ENCODE data around the gene ID2. TPM values are rescaled to one million over a fixed set of nuclear protein-coding genes. Genes with fewer than 3 reads are reported as not detected.
A peak's percentile ranks its signal among the peaks of the same experiment; 100 is the strongest.

Gene ID2
- total and polyA plus RNA-seq, 2 of the 13 experiments (the other 11 are each of a cell fraction or from before 2014, with no cell fraction given): 214 to 719 TPM

DNA sequence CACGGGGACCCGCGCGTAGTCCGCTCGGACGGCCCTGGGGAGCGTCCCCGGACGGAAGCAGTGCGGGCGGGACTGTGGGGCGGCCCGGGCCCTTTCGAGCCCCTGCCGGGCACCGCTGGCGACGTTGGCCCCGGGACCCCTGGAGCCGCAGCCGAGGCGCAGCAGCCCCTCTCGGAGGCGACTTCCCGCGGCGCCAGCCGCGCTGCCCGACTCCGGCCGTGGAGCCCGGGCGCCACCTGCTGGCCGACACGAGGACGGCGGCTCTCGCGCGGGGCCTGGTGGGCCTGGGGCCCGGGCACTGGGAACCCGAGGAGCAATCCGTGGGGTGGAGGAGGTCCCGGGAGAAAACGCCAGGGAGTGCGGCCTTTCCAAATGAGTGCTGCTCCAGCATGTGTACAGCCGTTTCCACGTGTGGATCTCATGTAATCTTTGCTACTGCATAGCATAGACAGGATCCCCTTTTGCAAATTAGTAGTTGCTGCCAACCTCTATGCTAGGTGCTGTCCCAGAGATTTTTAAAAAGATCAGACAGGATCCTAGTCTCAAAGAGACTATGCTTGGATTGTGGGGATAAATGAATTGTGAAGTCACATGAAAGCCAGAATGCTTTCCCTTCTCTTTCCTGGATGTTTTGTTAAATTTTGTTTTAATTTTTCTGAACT, 4.0 kb downstream of the ID2 start (continued):
- no peak for TF ChIP-seq ZNF615 (CRISPR knock-in tag; IDR thresholded peaks at IDR 0.05; ENCODE audit: borderline replicate concordance)
- no peak for TF ChIP-seq ZNF570 (CRISPR knock-in tag; IDR thresholded peaks at IDR 0.05; ENCODE audit: borderline replicate concordance)
- TF ChIP-seq, protein P1, sequence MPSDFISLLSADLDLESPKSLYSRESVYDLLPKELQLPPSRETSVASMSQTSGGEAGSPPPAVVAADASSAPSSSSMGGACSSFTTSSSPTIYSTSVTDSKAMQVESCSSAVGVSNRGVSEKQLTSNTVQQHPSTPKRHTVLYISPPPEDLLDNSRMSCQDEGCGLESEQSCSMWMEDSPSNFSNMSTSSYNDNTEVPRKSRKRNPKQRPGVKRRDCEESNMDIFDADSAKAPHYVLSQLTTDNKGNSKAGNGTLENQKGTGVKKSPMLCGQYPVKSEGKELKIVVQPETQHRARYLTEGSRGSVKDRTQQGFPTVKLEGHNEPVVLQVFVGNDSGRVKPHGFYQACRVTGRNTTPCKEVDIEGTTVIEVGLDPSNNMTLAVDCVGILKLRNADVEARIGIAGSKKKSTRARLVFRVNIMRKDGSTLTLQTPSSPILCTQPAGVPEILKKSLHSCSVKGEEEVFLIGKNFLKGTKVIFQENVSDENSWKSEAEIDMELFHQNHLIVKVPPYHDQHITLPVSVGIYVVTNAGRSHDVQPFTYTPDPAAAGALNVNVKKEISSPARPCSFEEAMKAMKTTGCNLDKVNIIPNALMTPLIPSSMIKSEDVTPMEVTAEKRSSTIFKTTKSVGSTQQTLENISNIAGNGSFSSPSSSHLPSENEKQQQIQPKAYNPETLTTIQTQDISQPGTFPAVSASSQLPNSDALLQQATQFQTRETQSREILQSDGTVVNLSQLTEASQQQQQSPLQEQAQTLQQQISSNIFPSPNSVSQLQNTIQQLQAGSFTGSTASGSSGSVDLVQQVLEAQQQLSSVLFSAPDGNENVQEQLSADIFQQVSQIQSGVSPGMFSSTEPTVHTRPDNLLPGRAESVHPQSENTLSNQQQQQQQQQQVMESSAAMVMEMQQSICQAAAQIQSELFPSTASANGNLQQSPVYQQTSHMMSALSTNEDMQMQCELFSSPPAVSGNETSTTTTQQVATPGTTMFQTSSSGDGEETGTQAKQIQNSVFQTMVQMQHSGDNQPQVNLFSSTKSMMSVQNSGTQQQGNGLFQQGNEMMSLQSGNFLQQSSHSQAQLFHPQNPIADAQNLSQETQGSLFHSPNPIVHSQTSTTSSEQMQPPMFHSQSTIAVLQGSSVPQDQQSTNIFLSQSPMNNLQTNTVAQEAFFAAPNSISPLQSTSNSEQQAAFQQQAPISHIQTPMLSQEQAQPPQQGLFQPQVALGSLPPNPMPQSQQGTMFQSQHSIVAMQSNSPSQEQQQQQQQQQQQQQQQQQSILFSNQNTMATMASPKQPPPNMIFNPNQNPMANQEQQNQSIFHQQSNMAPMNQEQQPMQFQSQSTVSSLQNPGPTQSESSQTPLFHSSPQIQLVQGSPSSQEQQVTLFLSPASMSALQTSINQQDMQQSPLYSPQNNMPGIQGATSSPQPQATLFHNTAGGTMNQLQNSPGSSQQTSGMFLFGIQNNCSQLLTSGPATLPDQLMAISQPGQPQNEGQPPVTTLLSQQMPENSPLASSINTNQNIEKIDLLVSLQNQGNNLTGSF (CRISPR knock-in tag; IDR thresholded peaks at IDR 0.05): no peak
- no peak for TF ChIP-seq ZNF350 (CRISPR knock-in tag; IDR thresholded peaks at IDR 0.05; ENCODE audit: borderline replicate concordance, low read depth)
- TF ChIP-seq RNF2 (conservative IDR thresholded peaks at IDR 0.05; ENCODE audit: low read depth): no peak
- TF ChIP-seq CHCHD3 (CRISPR knock-in tag; IDR thresholded peaks at IDR 0.05): 0 out of 2 replicates have a peak, but pooled peaks have one; percentile 30
- no peak for TF ChIP-seq CHD4 (IDR thresholded peaks at IDR 0.05; ENCODE audit: borderline replicate concordance, low read length)
- TF ChIP-seq SOX13 (IDR thresholded peaks at IDR 0.05): no peak
- TF ChIP-seq SOX13 (CRISPR knock-in tag; conservative IDR thresholded peaks at IDR 0.05 in 1 of 2, IDR thresholded peaks at IDR 0.05 in 1 of 2): peak in 1 of 2 experiments; percentile 33; a peak in 1 of 4 replicates
- peak; percentile 5 for TF ChIP-seq ASH2L (IDR thresholded peaks at IDR 0.05; ENCODE audit: insufficient read length, low read depth, low read length)
- TF ChIP-seq, protein P2, sequence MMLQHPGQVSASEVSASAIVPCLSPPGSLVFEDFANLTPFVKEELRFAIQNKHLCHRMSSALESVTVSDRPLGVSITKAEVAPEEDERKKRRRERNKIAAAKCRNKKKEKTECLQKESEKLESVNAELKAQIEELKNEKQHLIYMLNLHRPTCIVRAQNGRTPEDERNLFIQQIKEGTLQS (CRISPR knock-in tag; IDR thresholded peaks at IDR 0.05): no peak
- TF ChIP-seq, protein P3, sequence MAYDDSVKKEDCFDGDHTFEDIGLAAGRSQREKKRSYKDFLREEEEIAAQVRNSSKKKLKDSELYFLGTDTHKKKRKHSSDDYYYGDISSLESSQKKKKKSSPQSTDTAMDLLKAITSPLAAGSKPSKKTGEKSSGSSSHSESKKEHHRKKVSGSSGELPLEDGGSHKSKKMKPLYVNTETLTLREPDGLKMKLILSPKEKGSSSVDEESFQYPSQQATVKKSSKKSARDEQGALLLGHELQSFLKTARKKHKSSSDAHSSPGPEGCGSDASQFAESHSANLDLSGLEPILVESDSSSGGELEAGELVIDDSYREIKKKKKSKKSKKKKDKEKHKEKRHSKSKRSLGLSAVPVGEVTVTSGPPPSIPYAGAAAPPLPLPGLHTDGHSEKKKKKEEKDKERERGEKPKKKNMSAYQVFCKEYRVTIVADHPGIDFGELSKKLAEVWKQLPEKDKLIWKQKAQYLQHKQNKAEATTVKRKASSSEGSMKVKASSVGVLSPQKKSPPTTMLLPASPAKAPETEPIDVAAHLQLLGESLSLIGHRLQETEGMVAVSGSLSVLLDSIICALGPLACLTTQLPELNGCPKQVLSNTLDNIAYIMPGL (CRISPR knock-in tag; IDR thresholded peaks at IDR 0.05; ENCODE audit: borderline replicate concordance in 1 of 2, low read depth in 1 of 2): peak; percentile 79 to 81; a peak in 3 of 4 replicates
- TF ChIP-seq, protein P4, sequence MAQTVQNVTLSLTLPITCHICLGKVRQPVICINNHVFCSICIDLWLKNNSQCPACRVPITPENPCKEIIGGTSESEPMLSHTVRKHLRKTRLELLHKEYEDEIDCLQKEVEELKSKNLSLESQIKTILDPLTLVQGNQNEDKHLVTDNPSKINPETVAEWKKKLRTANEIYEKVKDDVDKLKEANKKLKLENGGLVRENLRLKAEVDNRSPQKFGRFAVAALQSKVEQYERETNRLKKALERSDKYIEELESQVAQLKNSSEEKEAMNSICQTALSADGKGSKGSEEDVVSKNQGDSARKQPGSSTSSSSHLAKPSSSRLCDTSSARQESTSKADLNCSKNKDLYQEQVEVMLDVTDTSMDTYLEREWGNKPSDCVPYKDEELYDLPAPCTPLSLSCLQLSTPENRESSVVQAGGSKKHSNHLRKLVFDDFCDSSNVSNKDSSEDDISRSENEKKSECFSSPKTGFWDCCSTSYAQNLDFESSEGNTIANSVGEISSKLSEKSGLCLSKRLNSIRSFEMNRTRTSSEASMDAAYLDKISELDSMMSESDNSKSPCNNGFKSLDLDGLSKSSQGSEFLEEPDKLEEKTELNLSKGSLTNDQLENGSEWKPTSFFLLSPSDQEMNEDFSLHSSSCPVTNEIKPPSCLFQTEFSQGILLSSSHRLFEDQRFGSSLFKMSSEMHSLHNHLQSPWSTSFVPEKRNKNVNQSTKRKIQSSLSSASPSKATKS (CRISPR knock-in tag; IDR thresholded peaks at IDR 0.05): no peak
- TF ChIP-seq HNF4A (CRISPR knock-in tag; IDR thresholded peaks at IDR 0.05): no peak
- TF ChIP-seq SKI (IDR thresholded peaks at IDR 0.05; ENCODE audit: partially characterized antibody): peak; percentile 85
- TF ChIP-seq, protein P5, sequence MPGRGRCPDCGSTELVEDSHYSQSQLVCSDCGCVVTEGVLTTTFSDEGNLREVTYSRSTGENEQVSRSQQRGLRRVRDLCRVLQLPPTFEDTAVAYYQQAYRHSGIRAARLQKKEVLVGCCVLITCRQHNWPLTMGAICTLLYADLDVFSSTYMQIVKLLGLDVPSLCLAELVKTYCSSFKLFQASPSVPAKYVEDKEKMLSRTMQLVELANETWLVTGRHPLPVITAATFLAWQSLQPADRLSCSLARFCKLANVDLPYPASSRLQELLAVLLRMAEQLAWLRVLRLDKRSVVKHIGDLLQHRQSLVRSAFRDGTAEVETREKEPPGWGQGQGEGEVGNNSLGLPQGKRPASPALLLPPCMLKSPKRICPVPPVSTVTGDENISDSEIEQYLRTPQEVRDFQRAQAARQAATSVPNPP (CRISPR knock-in tag; IDR thresholded peaks at IDR 0.05): 0 out of 2 replicates have a peak, but pooled peaks have one; percentile 11
- 0 out of 2 replicates have a peak, but pooled peaks have one; percentile 57 for TF ChIP-seq ZNF317 (CRISPR knock-in tag; IDR thresholded peaks at IDR 0.05)

Measured in HepG2 (cell line).